Lower leg skin (tissue), 4 donors: Measurements from ENCODE around the gene SDHAF1. TPM values are rescaled to one million over a fixed set of nuclear protein-coding genes. Genes with fewer than 3 reads are reported as not detected.

Source experiments
- DNase-seq, 2 donors: peaks; one replicate each; pipeline ENCODE4 v3.0.0-alpha.2; 2019; ENCODE audit warnings: low spot score in 2 of 2
- H3K4me3 ChIP-seq: fragments of 200-600 bp; sonication (generic); 2 replicates; pipeline ENCODE4 v1.5.1; 2017; ENCODE audit warnings: mild to moderate bottlenecking, low read depth; ENCODE audit not compliant: poor library complexity, severe bottlenecking
- POLR2A ChIP-seq, 2 donors: fragments of 450-650 bp; IDR thresholded peaks; one replicate each; pipeline ENCODE4 v1.6.1; 2016 to 2017; ENCODE audit warnings: antibody characterized with exemption in 2 of 2, mild to moderate bottlenecking in 1 of 2, moderate library complexity in 1 of 2
- WGBS, 2 donors: methylation state at CpG; one replicate each; pipeline ENCODE4 v1.1.5; 2018; 5-methylcytosine and 5-hydroxymethylcytosine counted together
- intact Hi-C: fragments of 100-400 bp; cut with DNase I; formaldehyde crosslinking; loops from one replicate; pipeline ENCODE4 v1.15.0; 2023; ENCODE audit warnings: low total_unique reads
- total RNA-seq, 4 donors: library from RNA; depleted of rRNA; stranded (reverse); fragments of >200 nt; gene quantifications; one replicate each; pipeline ENCODE4 v1.1.0, GENCODE V29; 2016
- TF ChIP-seq, protein P1 (sequence below), 3 donors: fragments of 450-650 bp; IDR thresholded peaks; one replicate each; pipeline ENCODE4 v1.5.1; 2016; ENCODE audit warnings: antibody characterized with exemption in 3 of 3, mild to moderate bottlenecking in 3 of 3, moderate library complexity in 2 of 3

The SDHAF1 gene
- total RNA-seq, 4 donors from 2014 or later, result 51.6 to 83.8 (median 64.4) TPM

GRCh38 chr19:36019061-36019670, 24.2 kb downstream of the SDHAF1 start:
- no peak for DNase-seq
- H3K4me3 ChIP-seq, result no peak overlapping the region
- intact Hi-C loops, result no loop called here
- 93 to 94% methylated on average over 22 of the region's 22 CpGs for WGBS, 2 donors
- no peak for TF ChIP-seq POLR2A (IDR thresholded peaks at IDR 0.05)
- TF ChIP-seq, protein P1, sequence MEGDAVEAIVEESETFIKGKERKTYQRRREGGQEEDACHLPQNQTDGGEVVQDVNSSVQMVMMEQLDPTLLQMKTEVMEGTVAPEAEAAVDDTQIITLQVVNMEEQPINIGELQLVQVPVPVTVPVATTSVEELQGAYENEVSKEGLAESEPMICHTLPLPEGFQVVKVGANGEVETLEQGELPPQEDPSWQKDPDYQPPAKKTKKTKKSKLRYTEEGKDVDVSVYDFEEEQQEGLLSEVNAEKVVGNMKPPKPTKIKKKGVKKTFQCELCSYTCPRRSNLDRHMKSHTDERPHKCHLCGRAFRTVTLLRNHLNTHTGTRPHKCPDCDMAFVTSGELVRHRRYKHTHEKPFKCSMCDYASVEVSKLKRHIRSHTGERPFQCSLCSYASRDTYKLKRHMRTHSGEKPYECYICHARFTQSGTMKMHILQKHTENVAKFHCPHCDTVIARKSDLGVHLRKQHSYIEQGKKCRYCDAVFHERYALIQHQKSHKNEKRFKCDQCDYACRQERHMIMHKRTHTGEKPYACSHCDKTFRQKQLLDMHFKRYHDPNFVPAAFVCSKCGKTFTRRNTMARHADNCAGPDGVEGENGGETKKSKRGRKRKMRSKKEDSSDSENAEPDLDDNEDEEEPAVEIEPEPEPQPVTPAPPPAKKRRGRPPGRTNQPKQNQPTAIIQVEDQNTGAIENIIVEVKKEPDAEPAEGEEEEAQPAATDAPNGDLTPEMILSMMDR (IDR thresholded peaks at IDR 0.05), result no peak

DNA sequence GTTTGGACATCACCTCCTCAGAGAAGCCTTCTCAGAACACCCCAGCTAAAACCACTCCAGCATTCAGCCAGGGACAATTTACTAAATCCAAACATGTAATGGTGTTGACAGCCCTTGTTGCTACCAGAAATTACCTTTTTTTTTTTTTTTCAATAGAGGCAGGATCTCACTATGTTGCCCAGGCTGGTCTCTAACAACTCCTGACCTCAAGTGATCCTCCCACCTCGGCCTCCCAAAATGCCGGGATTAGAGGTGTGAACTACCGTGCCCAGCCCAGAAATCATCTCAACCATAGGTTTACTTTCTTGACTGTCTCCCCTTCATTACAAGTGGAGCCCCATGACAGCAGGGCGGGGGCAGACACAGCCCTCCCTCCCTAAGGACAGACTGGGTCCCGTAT, 28.4 kb downstream of the SDHAF1 start:
- intact Hi-C loops, result no loop called here
- TF ChIP-seq, protein P1 (IDR thresholded peaks at IDR 0.05), result no peak
- no peak for TF ChIP-seq POLR2A (IDR thresholded peaks at IDR 0.05)
- H3K4me3 ChIP-seq, result no peak overlapping the region
- no peak for DNase-seq
- 96 to 97% methylated on average over 5 of the region's 5 CpGs for WGBS, 2 donors

- intact Hi-C loops, result no loop called here
- TF ChIP-seq, protein P1 (IDR thresholded peaks at IDR 0.05), result no peak
- no peak for DNase-seq
- 78 to 95% methylated on average over 1 of the region's 1 CpG for WGBS, 2 donors
- no peak overlapping the region for H3K4me3 ChIP-seq
Observed at GRCh38 chr19:36025541-36025940, 30.6 kb downstream of the SDHAF1 start.

DNA sequence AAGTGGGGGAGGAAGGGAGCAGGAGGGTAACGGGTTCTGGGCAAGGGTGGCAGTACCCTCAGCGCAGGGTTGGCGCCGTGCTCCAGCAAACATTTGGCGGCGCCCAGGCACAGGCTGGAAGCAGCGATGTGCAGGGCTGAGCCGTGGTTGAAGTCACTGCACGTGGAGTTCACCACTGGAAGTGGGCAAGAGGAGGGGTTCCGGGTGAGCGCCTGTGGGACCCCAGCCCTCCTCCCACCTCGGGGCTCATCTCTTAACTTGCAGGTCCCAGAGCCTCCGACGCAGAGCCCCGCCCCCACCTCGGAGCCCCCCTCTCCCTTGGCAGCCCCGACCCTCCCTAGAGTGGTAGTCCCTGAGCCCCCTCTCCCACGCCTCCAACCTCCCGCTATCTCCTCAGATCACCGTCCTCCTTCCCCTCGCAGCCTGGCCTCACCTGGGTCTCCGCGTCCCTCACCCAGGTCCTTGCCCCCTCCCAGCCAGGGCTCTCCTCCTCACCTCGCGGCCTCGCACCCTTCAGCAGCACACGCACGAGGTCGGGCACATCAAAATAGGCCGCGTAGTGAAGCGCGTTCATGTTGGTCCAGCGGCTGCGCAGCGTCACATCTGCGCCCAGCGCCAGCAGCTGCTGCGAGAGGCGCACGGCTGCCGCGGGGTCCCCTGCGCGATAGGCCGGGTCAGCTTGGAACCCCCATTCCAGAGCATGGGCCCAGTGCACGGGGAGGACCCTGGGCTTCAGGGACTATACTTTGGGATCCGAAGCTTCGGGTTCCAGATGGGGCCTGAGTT, 31.3 kb downstream of the SDHAF1 start:
- no peak for TF ChIP-seq POLR2A (IDR thresholded peaks at IDR 0.05)
- TF ChIP-seq, protein P1 (IDR thresholded peaks at IDR 0.05), result no peak
- 96% methylated on average over 49 of the region's 49 CpGs for WGBS, 2 donors
- no peak overlapping the region for H3K4me3 ChIP-seq
- intact Hi-C loops, result no loop called here
- DNase-seq, result no peak

DNA sequence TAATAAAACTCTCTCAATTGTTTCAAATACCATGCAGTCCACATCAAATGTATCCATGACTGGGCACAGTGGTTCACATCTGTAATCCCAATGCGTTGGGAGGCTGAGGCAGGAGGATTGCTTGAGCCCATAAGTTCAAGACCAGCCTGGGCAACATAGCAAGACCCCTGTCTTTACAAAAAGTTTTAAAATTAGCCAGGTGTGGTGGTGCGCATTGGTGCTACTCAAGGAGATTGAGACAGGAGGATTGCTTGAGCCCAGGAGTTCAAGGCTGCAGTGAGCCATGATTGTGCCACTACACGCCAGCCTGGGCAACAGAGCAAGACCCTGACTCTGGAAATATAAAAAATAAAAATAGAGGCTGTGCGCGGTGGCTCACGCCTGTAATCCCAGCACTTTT, 32.7 kb downstream of the SDHAF1 start:
- TF ChIP-seq POLR2A (IDR thresholded peaks at IDR 0.05), result no peak
- TF ChIP-seq, protein P1 (IDR thresholded peaks at IDR 0.05), result no peak

More for the DNA sequence above, 32.7 kb downstream of the SDHAF1 start:
- H3K4me3 ChIP-seq, result no peak overlapping the region
- WGBS, 2 donors, result 95 to 96% methylated on average over 6 of the region's 6 CpGs
- no peak for DNase-seq
- intact Hi-C loops, result no loop called here
